ENCODE measurements around the gene ADPRHL1.

Gene ADPRHL1

GRCh38 chr13:113413178-113413897 lies 40.0 kb downstream of the ADPRHL1 start:
- DNase-seq, result no peak

GRCh38 chr13:113412440-113412839 lies 40.8 kb downstream of the ADPRHL1 start:
- DNase-seq, result no peak

DNA sequence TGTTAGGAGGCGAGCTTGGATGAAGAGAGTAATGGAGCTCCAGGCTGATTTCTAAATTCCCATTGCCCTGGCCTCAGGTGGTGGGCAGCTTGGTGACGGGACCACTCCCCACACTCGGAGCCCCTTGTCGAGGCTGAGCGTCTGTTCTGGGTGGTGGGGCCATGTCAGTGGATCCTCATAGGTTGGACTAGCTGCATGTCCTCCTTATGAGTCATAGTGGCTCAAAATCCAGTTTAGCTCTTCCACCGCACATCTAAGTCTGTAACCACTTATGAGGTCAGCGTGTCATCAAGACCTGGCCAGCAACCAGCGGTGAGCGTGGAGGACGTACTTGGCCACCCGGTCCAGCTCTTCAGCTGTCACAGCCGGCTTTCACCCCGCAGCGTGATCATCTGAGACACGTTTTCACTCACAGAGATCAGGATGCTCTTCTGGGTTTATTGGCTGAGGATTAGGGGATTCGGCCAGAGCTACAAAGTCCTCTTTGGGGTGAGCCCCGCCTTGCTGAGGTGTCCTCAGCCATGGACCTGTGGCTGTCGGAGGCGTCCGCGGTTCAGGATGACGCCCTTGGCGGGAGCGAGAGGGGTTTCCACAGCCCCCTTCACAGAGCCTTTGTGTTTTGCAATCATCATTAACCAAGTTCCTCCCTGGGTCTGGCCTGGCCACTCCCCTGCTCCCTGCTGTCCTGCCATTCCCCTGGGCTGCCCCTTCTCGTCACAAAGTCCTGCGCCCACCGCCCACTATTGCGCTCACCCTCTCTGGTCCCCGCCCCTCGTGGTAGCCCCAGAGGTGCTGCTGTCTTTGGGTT lies 41.9 kb downstream of the ADPRHL1 start:
- no peak for DNase-seq

DNA sequence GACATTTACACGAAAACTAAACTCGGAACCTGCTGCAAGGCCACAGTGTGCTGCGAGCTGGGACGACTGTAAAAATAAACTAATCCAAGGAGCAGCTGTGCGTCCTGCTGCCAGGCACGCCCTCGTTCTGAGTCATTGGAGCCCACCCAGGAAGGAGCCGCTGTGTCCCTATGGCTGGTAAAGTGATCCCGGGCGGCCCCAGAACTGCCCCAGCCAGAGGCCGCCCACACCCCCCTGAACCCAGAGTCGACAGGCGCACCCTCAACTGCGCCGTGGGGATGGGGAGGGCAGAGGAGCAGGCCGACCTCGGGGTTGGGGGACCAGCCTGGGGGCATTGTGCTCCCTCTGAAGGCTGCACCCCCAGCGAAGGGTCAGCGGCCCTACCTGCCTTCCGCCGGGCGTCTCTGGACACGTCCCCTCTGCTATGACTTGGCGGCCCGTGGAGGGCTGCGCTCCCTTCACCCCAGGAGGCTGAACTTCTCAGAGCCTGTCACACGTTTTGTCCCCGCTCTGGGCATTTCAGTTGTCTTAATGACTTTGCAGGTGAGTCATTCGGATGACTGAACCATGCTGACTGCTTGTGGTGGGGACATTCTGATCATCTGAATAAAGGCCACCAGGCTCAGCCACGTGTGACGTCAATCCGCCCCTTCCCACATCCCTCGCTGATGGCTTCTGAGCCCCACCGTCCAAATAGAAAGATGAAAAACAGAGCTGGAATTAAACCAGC lies 42.7 kb downstream of the ADPRHL1 start:
- DNase-seq, result no peak

- DNase-seq, result no peak
Observed at GRCh38 chr13:113408562-113408961, 44.7 kb downstream of the ADPRHL1 start.

DNA sequence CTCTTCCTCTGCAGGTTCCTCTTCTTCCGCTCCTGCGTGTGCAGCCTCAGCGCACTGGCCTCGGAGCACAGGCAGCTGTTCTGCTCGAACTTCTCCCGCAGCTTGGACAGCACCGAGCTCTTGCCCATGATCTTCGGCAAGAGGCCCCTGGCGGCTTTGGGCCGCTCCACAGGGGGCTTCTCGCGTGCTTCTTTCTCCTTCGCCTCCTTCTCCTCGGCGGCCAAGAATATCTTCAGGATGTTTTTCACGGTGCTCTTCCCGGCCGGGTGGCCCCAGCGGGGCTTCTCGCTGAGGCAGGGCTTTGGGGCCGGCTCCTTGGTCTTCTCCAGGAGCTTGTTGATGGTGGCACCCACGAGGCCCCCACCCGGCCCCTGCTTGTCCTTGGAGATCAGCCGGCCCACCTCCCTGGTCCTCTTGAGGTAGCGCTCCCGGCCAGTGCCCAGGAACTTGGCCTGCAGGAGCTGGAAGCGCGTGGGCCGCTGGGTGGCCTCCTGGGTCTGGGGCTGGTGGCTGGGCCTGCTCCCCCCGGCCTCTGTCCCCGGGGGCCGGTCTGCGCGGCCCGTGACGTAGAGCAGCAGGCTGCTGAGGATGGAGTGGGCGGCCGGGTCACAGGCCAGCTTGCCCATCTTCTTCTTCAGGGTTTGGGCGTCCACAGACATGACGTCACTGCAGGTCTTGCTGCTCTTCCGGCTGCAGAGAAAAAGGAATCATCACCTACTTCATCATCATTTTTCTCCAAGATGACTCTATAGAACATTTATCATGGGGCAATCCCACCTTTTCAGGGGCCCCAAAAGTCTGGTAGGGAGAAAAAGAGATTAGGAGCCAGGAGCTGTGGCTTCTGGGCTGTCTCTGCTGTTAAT lies 45.5 kb downstream of the ADPRHL1 start:
- DNase-seq, result no peak

DNA sequence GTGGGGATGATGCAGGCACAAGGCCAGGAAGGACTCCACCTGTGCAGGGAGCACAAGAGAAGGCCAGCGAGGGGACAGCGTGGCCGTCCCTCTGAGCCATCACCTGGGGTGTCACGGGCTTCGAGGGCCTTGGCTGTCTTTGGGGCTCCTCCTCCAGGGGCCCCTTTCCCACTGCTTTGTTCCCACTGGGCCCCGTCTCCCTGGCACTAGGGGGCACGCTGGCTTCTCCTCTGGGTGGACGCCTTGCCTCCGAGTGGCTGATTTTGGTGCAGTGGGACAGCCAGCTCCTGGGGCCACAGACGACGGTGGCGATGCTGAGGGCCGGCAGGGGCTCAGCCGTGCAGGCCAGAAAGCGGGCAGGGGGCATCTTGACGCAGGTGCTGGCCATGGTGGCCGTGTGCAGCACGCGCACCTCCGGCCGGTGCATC lies 46.2 kb downstream of the ADPRHL1 start:
- DNase-seq, result no peak

- no peak for DNase-seq
Observed at GRCh38 chr13:113406321-113407102, 46.8 kb downstream of the ADPRHL1 start.

DNA sequence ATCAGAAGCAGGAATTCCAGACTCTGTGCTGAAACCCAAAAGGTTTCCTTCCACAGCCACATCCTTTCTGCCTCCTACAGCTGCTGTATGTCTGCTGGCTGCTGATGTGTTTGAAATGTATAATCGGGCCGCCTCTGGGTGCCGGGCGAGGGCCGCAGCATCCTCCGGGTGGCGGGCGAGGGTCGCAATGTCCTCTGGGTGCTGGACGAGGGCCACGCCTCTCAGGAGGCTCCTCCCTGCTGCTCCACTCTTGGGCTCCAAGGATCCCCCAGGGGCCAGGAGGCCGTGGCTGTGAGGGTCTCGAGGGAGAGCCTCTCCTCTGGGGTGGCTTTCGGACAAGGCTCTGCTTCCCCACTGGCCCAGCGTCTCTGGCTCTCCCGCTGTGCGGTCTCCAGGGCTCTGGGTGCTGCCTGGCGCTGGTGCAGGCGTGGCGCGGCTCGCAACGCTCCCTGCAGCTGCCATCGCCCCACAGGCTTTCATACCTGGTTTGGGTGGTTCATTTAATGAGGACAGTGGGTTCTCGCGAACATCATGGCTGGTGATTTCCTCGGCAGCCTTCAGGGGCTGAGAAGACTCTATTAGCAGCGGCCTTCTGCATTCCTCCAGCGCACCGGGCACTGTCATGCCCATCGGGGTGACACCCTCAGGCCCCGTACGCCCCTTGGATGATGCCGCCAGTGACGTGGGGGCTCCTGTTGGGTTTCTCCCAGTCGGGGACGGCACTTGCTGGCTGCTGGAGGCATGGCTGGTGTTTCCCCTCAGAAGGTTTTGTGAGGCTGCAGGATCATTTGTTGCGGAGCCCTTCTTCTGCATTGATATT lies 47.6 kb downstream of the ADPRHL1 start:
- DNase-seq, result no peak

DNA sequence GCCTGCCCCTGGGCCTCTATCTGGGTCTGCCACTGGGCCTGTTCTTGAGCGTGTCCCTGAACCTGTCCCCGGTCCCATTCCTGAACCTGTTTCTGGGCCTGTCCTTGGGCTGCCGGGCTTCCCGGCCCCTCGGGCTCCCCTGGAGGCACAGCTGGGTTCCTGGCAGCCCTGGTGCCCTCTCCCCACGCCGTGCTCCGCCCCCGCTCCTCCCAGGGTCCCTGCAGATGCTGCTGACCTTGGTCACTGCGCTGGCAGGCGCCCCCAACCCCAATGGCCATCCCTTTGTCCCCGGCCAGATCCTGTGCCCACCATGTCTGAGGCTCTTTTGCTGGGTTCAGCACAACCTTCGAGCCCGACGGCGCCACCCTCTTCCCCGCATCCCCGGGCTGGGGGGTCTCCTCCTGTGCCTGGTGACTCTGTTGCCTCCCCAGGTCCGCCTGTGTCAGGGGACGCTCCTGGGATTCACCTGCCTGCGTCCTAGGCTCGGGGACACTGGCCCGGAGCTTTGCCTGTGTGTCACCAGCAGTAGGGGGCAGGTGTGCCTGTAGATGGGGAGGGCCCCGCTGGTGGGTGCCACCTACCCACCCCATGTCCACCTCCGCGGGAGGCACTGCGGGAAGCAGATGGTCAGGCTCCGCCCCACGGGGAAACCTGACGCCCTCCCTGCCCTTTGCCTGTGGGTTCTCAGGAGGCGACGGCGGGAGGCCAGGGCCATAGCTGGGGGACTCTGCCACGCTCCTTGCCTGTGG lies 48.4 kb downstream of the ADPRHL1 start:
- DNase-seq, result no peak

DNA sequence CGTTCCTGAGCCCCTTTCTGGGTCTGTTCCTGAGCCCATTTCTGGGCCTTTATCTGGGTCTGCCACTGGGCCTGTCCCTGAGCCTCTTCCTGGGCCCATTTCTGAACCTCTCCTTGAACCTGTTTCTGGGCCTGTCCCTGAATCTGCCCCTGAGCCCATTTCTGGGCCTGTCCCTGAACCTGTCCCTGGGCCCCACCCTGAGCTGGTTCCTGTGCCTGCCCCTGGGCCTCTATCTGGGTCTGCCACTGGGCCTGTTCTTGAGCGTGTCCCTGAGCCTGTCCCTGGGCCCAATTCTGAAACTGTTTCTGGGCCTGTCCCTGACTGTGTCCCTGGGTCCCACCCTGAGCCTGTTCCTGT lies 48.9 kb downstream of the ADPRHL1 start:
- DNase-seq, result no peak

- no peak for DNase-seq
Observed at GRCh38 chr13:113403255-113404104, 49.8 kb downstream of the ADPRHL1 start.

- no peak for DNase-seq
Observed at GRCh38 chr13:113402471-113403254, 50.6 kb downstream of the ADPRHL1 start.

GRCh38 chr13:113401452-113402415 lies 51.6 kb downstream of the ADPRHL1 start:
- no peak for DNase-seq

- no peak for DNase-seq
Observed at GRCh38 chr13:113400621-113401451, 52.5 kb downstream of the ADPRHL1 start.

DNA sequence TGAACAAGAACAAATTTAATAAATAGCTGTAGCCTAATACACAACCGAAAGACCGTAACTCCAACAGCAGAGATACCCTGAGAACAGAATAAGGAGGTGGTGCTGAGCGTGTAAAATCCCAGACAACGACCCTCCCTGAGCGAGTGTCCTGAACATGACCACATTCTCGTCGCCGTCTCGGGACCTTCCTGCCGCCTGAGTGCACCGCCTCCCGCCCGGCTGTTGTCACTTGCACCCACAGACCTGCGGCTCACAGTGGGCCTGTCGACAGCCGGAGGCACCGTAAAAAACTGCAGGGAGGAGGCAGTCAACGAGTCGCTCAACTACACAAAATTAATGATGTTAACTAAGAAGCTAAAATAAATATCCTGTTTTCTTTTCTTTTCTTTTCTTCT lies 53.5 kb downstream of the ADPRHL1 start:
- DNase-seq, result no peak
